ENCODE data around the gene RGCC. TPM values are rescaled to one million over a fixed set of nuclear protein-coding genes. Genes with fewer than 3 reads are reported as not detected.
A peak's percentile ranks its signal among the peaks of the same experiment; 100 is the strongest.

RGCC gene
- total and polyA plus RNA-seq, 2 donors (not counting 3 experiments of a cell fraction or from before 2014, with no cell fraction given), result 112 to 138 TPM

- H3K27ac ChIP-seq (ENCODE audit: insufficient read depth, low read depth, low read length), result no peak overlapping the region
- H4K20me1 ChIP-seq (replicated peaks; ENCODE audit: control insufficient read depth, extremely low read depth, insufficient read depth, low read length), result no peaks in the 10 kb centered on the region
- intact Hi-C loops (cut with micrococcal nuclease), result loop anchor here (1.0 to 2.0 kb wide), 2 partner anchors 29 to 225 kb away; partner anchors contain the start of gene RGCC
- POLR2A ChIA-PET, result no interaction called here
- peak overlapping the region; percentile 93 for H2AFZ ChIP-seq (ENCODE audit: low read depth, low read length)
- peaks cover 6% of the 10 kb centered on the region for H3K4me1 ChIP-seq (ENCODE audit: control insufficient read depth, extremely low read depth, insufficient read depth, low read length)
- peak overlapping the region in 2 of 3 experiments; percentile 27 to 33 for H3K4me3 ChIP-seq (replicated peaks in 1 of 3; ENCODE audit: insufficient read depth in 1 of 3, low read depth in 1 of 3, low read length in 3 of 3)
- CTCF ChIA-PET, result no interaction called here
- H3K27me3 ChIP-seq (ENCODE audit: control insufficient read depth in 2 of 2, insufficient read depth in 2 of 2, low read length in 2 of 2), result peaks cover 0 to 4% of the 10 kb centered on the region in 2 experiments
- no peak for FAIRE-seq
- H3K9ac ChIP-seq (replicated peaks; ENCODE audit: extremely low read depth, insufficient read depth, low read length), result no peak overlapping the region
- peak overlapping the region; percentile 82 for H3K4me2 ChIP-seq (ENCODE audit: insufficient read depth, low read length)
- H3K9me3 ChIP-seq (replicated peaks; ENCODE audit: control insufficient read depth, insufficient read depth, low read length), result no peaks in the 10 kb centered on the region
- H3K79me2 ChIP-seq (ENCODE audit: control insufficient read depth, insufficient read depth, low read length), result no peaks in the 10 kb centered on the region
- no peaks in the 10 kb centered on the region for H3K36me3 ChIP-seq (ENCODE audit: control insufficient read depth in 2 of 2, extremely low read depth in 1 of 2, insufficient read depth in 2 of 2, low read length in 2 of 2)
- H3K9me1 ChIP-seq (replicated peaks; ENCODE audit: control insufficient read depth, extremely low read depth, insufficient read depth, low read length), result no peaks in the 10 kb centered on the region
- TF ChIP-seq JUN (IDR thresholded peaks at IDR 0.05; ENCODE audit: borderline replicate concordance, insufficient read depth, insufficient read length, low read depth) (no peak), EZH2 (IDR thresholded peaks at IDR 0.05; ENCODE audit: borderline replicate concordance, low read depth, low read length, severe bottlenecking) (no peak), GATA2 (IDR thresholded peaks at IDR 0.05; ENCODE audit: insufficient read depth, insufficient read length, low read depth, low read length) (no peak), CTCF (IDR thresholded peaks at IDR 0.05; ENCODE audit: extremely low read depth in 1 of 2, insufficient read depth in 1 of 2, low read depth in 1 of 2, low read length in 2 of 2) (no peak), MYC (IDR thresholded peaks at IDR 0.05; ENCODE audit: low read depth, low read length) (no peak), POLR2A (IDR thresholded peaks at IDR 0.05; ENCODE audit: low read depth, low read length) (no peak)
- TF ChIP-seq, protein P1, sequence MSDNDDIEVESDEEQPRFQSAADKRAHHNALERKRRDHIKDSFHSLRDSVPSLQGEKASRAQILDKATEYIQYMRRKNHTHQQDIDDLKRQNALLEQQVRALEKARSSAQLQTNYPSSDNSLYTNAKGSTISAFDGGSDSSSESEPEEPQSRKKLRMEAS (IDR thresholded peaks at IDR 0.05; ENCODE audit: insufficient read depth, insufficient read length), result no peak
- DNase-seq (ENCODE audit: low read depth, low spot score), result no peak
- BruUV-seq (replicated peaks), result no TSS peak
- dilution Hi-C loops (cut with MboI; ENCODE audit: extremely low pct_ligation_motif_present, low sequenced_read_pairs), result no loop called here
Measured at GRCh38 chr13:41427666-41428065, 29.7 kb upstream of the RGCC start.
